Measurements from ENCODE around the gene CDON.

GRCh38 chr11:125977333-125977732 lies 85.3 kb downstream of the CDON start:
- TF ChIP-seq POLR2A (IDR thresholded peaks at IDR 0.05) (no peak), CTCF (IDR thresholded peaks at IDR 0.05) (no peak), EP300 (IDR thresholded peaks at IDR 0.05) (no peak)
